Measurements from ENCODE around the gene HLA-E.
"Not testable (repeated sequence)": the region's sequence is repeated elsewhere in the genome, so short reads cannot be mapped to it uniquely, and the experiment has no call there.

GRCh38 chr6:30488697-30489080, 620 bp upstream of the HLA-E start:
- not testable (repeated sequence) for TF ChIP-seq CTCF (IDR thresholded peaks at IDR 0.05); EZH2 (IDR thresholded peaks at IDR 0.05; ENCODE audit: borderline replicate concordance, insufficient read depth, low read depth, low read length, poor library complexity, severe bottlenecking)

All from B cell (primary cell).